ENCODE data around the gene SERTM2.

DNA sequence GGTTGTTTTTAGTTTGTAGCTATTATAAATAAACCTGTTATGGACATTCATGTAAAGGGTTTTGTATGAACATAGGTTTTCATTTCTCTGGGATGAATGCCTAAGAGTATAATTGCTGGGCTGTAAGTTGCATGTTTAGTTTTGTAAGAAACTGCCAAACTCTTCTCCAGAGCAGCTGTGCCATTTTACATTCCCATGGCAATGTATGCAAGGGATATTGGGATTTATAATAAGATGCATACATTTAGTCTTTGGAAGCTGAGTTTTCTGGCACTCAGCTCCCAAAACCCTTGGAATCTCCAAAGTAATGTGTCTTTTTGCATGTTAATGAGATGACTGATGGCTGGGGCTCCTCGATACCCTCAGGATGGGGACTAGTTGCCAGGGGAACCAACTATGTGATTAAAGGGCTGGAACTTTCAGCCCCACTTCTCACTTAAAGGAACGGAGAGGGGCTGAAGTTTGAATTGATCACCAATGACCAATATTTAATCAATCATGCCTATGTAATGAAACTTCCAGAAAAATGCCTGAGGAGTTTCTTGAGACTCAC, 44.0 kb downstream of the SERTM2 start:
- TF ChIP-seq, protein P1, sequence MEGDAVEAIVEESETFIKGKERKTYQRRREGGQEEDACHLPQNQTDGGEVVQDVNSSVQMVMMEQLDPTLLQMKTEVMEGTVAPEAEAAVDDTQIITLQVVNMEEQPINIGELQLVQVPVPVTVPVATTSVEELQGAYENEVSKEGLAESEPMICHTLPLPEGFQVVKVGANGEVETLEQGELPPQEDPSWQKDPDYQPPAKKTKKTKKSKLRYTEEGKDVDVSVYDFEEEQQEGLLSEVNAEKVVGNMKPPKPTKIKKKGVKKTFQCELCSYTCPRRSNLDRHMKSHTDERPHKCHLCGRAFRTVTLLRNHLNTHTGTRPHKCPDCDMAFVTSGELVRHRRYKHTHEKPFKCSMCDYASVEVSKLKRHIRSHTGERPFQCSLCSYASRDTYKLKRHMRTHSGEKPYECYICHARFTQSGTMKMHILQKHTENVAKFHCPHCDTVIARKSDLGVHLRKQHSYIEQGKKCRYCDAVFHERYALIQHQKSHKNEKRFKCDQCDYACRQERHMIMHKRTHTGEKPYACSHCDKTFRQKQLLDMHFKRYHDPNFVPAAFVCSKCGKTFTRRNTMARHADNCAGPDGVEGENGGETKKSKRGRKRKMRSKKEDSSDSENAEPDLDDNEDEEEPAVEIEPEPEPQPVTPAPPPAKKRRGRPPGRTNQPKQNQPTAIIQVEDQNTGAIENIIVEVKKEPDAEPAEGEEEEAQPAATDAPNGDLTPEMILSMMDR (IDR thresholded peaks at IDR 0.05): no peak
- no peak for TF ChIP-seq POLR2A (IDR thresholded peaks at IDR 0.05)
- TF ChIP-seq EP300 (IDR thresholded peaks at IDR 0.05): no peak
